Smooth muscle cell (in vitro differentiated cells): ENCODE measurements around the gene BTBD17. TPM values are rescaled to one million over a fixed set of nuclear protein-coding genes. Genes with fewer than 3 reads are reported as not detected.
A peak's percentile ranks its signal among the peaks of the same experiment; 100 is the strongest.

Experiments used
- DNase-seq: peaks from one replicate; lab custom pipeline; 2025; ENCODE audit not compliant: unreplicated experiment; lab: John Stamatoyannopoulos, UW
- H2AFZ ChIP-seq: fragments of 200-600 bp; sonication (generic); 2 replicates; pipeline ENCODE4 v1.6.0; 2016; ENCODE audit warnings: antibody characterized with exemption, low read depth, mild to moderate bottlenecking
- H3F3A ChIP-seq: fragments of 200-600 bp; sonication (generic); 2 replicates; pipeline ENCODE4 v1.6.0; 2017; ENCODE audit warnings: antibody characterized with exemption, low read depth
- H3K27ac ChIP-seq: fragments of 200-600 bp; sonication (generic); 2 replicates; pipeline ENCODE4 v1.5.1; 2016; ENCODE audit warnings: low read depth, mild to moderate bottlenecking
- H3K27me3 ChIP-seq: fragments of 200-600 bp; sonication (generic); 2 replicates; pipeline ENCODE4 v1.6.1; 2016; ENCODE audit warnings: low read depth, mild to moderate bottlenecking
- H3K36me3 ChIP-seq: fragments of 200-600 bp; sonication (generic); 2 replicates; pipeline ENCODE4 v1.5.1; 2016; ENCODE audit warnings: low read depth
- H3K4me1 ChIP-seq: fragments of 200-600 bp; sonication (generic); 2 replicates; pipeline ENCODE4 v1.5.1; 2016; ENCODE audit warnings: low read depth
- H3K4me2 ChIP-seq: fragments of 200-600 bp; sonication (generic); 2 replicates; pipeline ENCODE4 v1.6.0; 2016; ENCODE audit warnings: mild to moderate bottlenecking
- H3K4me3 ChIP-seq: fragments of 200-600 bp; sonication (generic); 2 replicates; pipeline ENCODE4 v1.5.1; 2016; ENCODE audit warnings: mild to moderate bottlenecking
- H3K79me2 ChIP-seq: fragments of 200-600 bp; sonication (generic); 2 replicates; pipeline ENCODE4 v1.6.0; 2016; ENCODE audit warnings: low read depth, mild to moderate bottlenecking
- H3K9ac ChIP-seq: fragments of 200-600 bp; sonication (generic); 2 replicates; pipeline ENCODE4 v1.6.0; 2016; ENCODE audit warnings: low read depth
- H3K9me3 ChIP-seq: fragments of 200-600 bp; sonication (generic); replicated peaks from 2 replicates; pipeline ENCODE4 v1.5.1; 2016; ENCODE audit warnings: low read depth
- H4K20me1 ChIP-seq: fragments of 200-600 bp; sonication (generic); 2 replicates; pipeline ENCODE4 v1.6.0; 2016; ENCODE audit warnings: low read depth
- CTCF ChIP-seq: fragments of 200-600 bp; sonication (generic); IDR thresholded peaks from 2 replicates; pipeline ENCODE4 v1.5.1; 2017; ENCODE audit warnings: borderline replicate concordance, mild to moderate bottlenecking, antibody characterized with exemption; ENCODE audit not compliant: insufficient read depth, poor library complexity, severe bottlenecking
- WGBS: methylation state at CpG from one replicate; pipeline ENCODE4 v1.1.7; 2016; ENCODE audit warnings: low lambda C conversion rate; 5-methylcytosine and 5-hydroxymethylcytosine counted together
- polyA plus RNA-seq: library from polyadenylated mRNA; unstranded; fragments of >200 nt; fragmentation: Nextera tagmentation; extraction: Ambion mirVana; gene quantifications from 2 replicates; pipeline ENCODE4 v1.2.1, GENCODE V29; 2016
- total RNA-seq: library from RNA; depleted of rRNA; stranded (reverse); fragments of >200 nt; gene quantifications from 2 replicates; pipeline ENCODE4 v1.2.3, GENCODE V29; 2014

The BTBD17 gene
- total and polyA plus RNA-seq, 2 experiments from 2014 or later: not detected

DNA sequence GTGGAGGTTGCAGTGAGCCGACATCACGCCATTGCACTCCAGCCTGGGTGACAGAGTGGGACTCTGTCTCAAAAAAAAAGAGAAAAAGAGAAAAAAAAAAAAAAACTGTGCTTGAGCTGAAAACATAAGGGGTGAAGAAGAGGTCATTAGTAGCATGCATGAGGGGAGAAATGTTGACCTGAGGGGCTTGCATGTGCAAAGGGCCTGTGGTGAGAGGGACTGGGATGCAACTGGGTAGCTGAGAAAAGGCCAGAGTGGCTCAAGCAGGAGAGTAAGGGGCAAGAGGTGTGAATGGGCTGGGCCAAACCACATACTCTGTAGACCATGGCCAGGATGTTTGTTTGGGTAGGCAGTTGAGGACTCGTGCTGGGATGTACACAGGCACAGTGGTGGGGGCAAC is 32.3 kb downstream of the BTBD17 start:
- H3F3A ChIP-seq: no peaks in the 10 kb centered on the region
- whole genome bisulfite sequencing: 96% methylated on average over 3 of the region's 3 CpGs
- no peak overlapping the region for H3K4me3 ChIP-seq

GRCh38 chr17:74328487-74328886 is 33.2 kb downstream of the BTBD17 start:
- TF ChIP-seq CTCF: no peak
- peaks cover 54% of the 10 kb centered on the region for H3K27me3 ChIP-seq
- 91% methylated on average over 3 of the region's 3 CpGs for WGBS

More for the DNA sequence above, 32.3 kb downstream of the BTBD17 start:
- no peak for DNase-seq
- peaks cover 45% of the 10 kb centered on the region for H3K27me3 ChIP-seq
- no peak for TF ChIP-seq CTCF
- H3K79me2 ChIP-seq: no peaks in the 10 kb centered on the region
- H3K9me3 ChIP-seq: no peaks in the 10 kb centered on the region
- H3K36me3 ChIP-seq: no peaks in the 10 kb centered on the region
- peaks cover 8% of the 10 kb centered on the region for H3K4me1 ChIP-seq
- no peak overlapping the region for H3K27ac ChIP-seq
- no peak overlapping the region for H3K9ac ChIP-seq
- no peaks in the 10 kb centered on the region for H4K20me1 ChIP-seq
- no peak overlapping the region for H2AFZ ChIP-seq
- H3K4me2 ChIP-seq: no peak overlapping the region

GRCh38 chr17:74326506-74326905 is 35.2 kb downstream of the BTBD17 start:
- H3K27me3 ChIP-seq: peaks cover 64% of the 10 kb centered on the region
- no peaks in the 10 kb centered on the region for H3K36me3 ChIP-seq
- DNase-seq: no peak
- no peaks in the 10 kb centered on the region for H3F3A ChIP-seq
- H3K79me2 ChIP-seq: no peaks in the 10 kb centered on the region
- H4K20me1 ChIP-seq: no peaks in the 10 kb centered on the region
- 42% methylated on average over 9 of the region's 10 CpGs for WGBS
- no peaks in the 10 kb centered on the region for H3K9me3 ChIP-seq
- H3K4me3 ChIP-seq: peak overlapping the region; percentile 41
- no peak overlapping the region for H3K9ac ChIP-seq
- peak overlapping the region; percentile 82 for H3K4me2 ChIP-seq
- no peak overlapping the region for H2AFZ ChIP-seq
- no peak overlapping the region for H3K27ac ChIP-seq
- peaks cover 8% of the 10 kb centered on the region for H3K4me1 ChIP-seq
- TF ChIP-seq CTCF: no peak

More at GRCh38 chr17:74328487-74328886, 33.2 kb downstream of the BTBD17 start:
- Histone ChIP-seq H3K9me3 (no peaks in the 10 kb centered on the region), H3K79me2 (no peaks in the 10 kb centered on the region), H3K36me3 (no peaks in the 10 kb centered on the region), H4K20me1 (no peaks in the 10 kb centered on the region), H3K27ac (no peak overlapping the region), H3K4me3 (no peak overlapping the region), H3K9ac (no peak overlapping the region), H3K4me1 (peaks cover 8% of the 10 kb centered on the region), H2AFZ (no peak overlapping the region), H3K4me2 (no peak overlapping the region), H3F3A (no peaks in the 10 kb centered on the region)
- DNase-seq: no peak

GRCh38 chr17:74325743-74326379 is 35.8 kb downstream of the BTBD17 start, which contains the start of gene KIF19:
Gene KIF19 (plus strand): TSS chr17:74326226. CDS start chr17:74326350, 124 bp downstream.
- 7% methylated on average over 59 of the region's 73 CpGs for WGBS
- peaks cover 64% of the 10 kb centered on the region for H3K27me3 ChIP-seq
- H3K4me3 ChIP-seq: peak within 1 kb of the TSS; percentile 41
- H3F3A ChIP-seq: no peaks in the 10 kb centered on the region
- H3K4me2 ChIP-seq: peak within 1 kb of the TSS; percentile 82
- H3K4me1 ChIP-seq: peaks cover 8% of the 10 kb centered on the region
- TF ChIP-seq CTCF: no peak
- no peak within 1 kb of the TSS for H3K27ac ChIP-seq
- no peak for DNase-seq
- no peaks in the 10 kb centered on the region for H3K79me2 ChIP-seq
- H2AFZ ChIP-seq: no peak within 1 kb of the TSS
- no peaks in the 10 kb centered on the region for H3K36me3 ChIP-seq
- H3K9me3 ChIP-seq: no peaks in the 10 kb centered on the region
- H4K20me1 ChIP-seq: no peaks in the 10 kb centered on the region
- H3K9ac ChIP-seq: no peak within 1 kb of the TSS
